Astrocyte (in vitro differentiated cells and primary cell): Measurements from ENCODE around the gene RPLP2. TPM values are rescaled to one million over a fixed set of nuclear protein-coding genes. Genes with fewer than 3 reads are reported as not detected.
A peak's percentile ranks its signal among the peaks of the same experiment; 100 is the strongest.

Experiments
- DNase-seq: peaks from one replicate; pipeline ENCODE4 v3.0.0-alpha.2; 2010; ENCODE audit warnings: low read depth
- FAIRE-seq: peaks from 2 replicates; lab custom pipeline; 2011; peaks lifted over from hg19 to GRCh38; lab: Jason Lieb, UNC
- H2AFZ ChIP-seq: 2 replicates; pipeline ENCODE4 v1.6.0; 2012; ENCODE audit warnings: low read depth, low read length, inconsistent platforms
- H3K27ac ChIP-seq: 2 replicates; pipeline ENCODE4 v1.5.1; 2011; ENCODE audit warnings: low read depth, low read length, inconsistent platforms
- H3K27me3 ChIP-seq: 2 replicates; pipeline ENCODE4 v1.6.0; 2011; ENCODE audit warnings: low read length, inconsistent platforms; ENCODE audit not compliant: insufficient read depth
- H3K36me3 ChIP-seq: 2 replicates; pipeline ENCODE4 v1.5.1; 2011; ENCODE audit warnings: low read length, inconsistent platforms; ENCODE audit not compliant: insufficient read depth
- H3K4me1 ChIP-seq: 2 replicates; pipeline ENCODE4 v1.5.1; 2011; ENCODE audit warnings: low read length, inconsistent platforms; ENCODE audit not compliant: insufficient read depth
- H3K4me2 ChIP-seq: 2 replicates; pipeline ENCODE4 v1.6.0; 2012; ENCODE audit warnings: low read length, inconsistent platforms
- H3K4me3 ChIP-seq: 2 replicates; pipeline ENCODE4 v1.5.1; 2011; ENCODE audit warnings: low read depth, mild to moderate bottlenecking, low read length, inconsistent platforms; ENCODE audit not compliant: insufficient read depth
- H3K79me2 ChIP-seq: 2 replicates; pipeline ENCODE4 v1.6.0; 2012; ENCODE audit warnings: mild to moderate bottlenecking, low read length, inconsistent platforms; ENCODE audit not compliant: insufficient read depth
- H3K9ac ChIP-seq: 2 replicates; pipeline ENCODE4 v1.6.0; 2012; ENCODE audit warnings: mild to moderate bottlenecking, low read length, inconsistent platforms
- H3K9me3 ChIP-seq: 2 replicates; pipeline ENCODE4 v1.5.1; 2012; ENCODE audit warnings: low read depth, mild to moderate bottlenecking, low read length, inconsistent platforms; ENCODE audit not compliant: insufficient read depth
- H4K20me1 ChIP-seq: 2 replicates; pipeline ENCODE4 v1.6.0; 2012; ENCODE audit warnings: low read length, inconsistent platforms; ENCODE audit not compliant: insufficient read depth
- H3K27ac Mint-ChIP-seq: one replicate; pipeline ENCODE4 v1.8.0; 2021; ENCODE audit warnings: mild to moderate bottlenecking, mixed read lengths; ENCODE audit not compliant: unreplicated experiment
- H3K27me3 Mint-ChIP-seq: one replicate; pipeline ENCODE4 v1.8.0; 2021; ENCODE audit warnings: low read depth, mixed read lengths; ENCODE audit not compliant: unreplicated experiment
- H3K36me3 Mint-ChIP-seq: one replicate; pipeline ENCODE4 v1.8.0; 2021; ENCODE audit warnings: low read depth, mixed read lengths; ENCODE audit not compliant: unreplicated experiment
- H3K4me1 Mint-ChIP-seq: one replicate; pipeline ENCODE4 v1.8.0; 2021; ENCODE audit warnings: low read depth, mixed read lengths; ENCODE audit not compliant: unreplicated experiment
- H3K4me3 Mint-ChIP-seq: one replicate; pipeline ENCODE4 v1.8.0; 2021; ENCODE audit warnings: mild to moderate bottlenecking, moderate library complexity, mixed read lengths; ENCODE audit not compliant: unreplicated experiment
- H3K9me3 Mint-ChIP-seq: one replicate; pipeline ENCODE4 v1.8.0; 2021; ENCODE audit warnings: mild to moderate bottlenecking, mixed read lengths; ENCODE audit not compliant: unreplicated experiment
- EZH2 ChIP-seq: IDR thresholded peaks from 2 replicates; pipeline ENCODE4 v1.6.1; 2012; ENCODE audit warnings: mild to moderate bottlenecking, low read length, inconsistent platforms; ENCODE audit not compliant: insufficient read depth
- total RNA-seq: library from RNA; stranded (reverse); gene quantifications from 2 replicates; pipeline ENCODE4 v1.2.1, GENCODE V29; 2021
- TF ChIP-seq, protein P1 (sequence below): IDR thresholded peaks from 2 replicates; pipeline ENCODE4 v1.5.1; 2011; ENCODE audit warnings: low read depth, mild to moderate bottlenecking, inconsistent platforms, low read length, moderate library complexity; ENCODE audit not compliant: insufficient read depth

RPLP2 gene
- total RNA-seq, 1 donor from 2014 or later: 1,666 TPM

DNA sequence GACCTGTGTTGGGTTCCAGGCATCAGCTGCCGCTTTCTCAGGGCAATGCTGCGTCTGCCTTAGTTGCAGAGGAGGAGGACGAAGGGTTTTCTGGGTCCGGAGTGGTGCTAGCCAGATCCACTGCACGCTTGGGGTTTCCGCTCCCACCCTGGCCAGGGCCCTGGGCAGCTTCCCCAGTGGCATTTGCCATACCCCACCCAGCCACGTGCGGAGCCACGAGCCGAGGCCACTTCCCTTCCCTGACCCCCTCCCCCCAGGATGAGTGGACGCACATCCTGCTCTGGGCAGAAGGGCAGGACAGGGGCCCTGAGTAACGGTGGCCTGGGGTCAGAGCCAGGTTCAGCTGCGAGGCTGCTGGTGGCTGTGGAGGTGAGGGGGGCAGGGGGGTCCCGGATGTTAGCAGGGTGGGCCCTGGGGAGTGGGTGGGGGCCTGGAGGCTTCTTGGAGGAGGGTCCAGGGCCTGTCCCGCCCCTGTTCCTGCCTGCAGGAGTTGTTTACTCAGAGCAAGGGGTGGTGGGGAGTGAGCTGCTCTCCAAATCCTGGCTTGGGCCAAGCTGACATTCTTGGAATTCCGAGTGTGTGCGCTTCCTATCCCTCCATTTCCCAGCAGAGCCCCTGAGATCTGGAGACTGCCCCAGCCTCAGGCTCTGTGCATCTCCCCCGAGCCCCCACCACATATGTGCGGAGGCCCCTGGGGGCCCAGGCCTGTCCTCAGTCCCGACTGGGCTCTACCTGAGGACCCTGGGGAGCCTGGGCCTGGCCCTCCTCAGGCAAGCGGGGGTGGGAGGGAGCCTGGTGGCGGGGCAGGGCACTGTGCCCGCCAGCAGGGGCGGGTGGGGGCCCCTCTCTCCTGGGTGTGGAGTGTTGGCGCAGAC lies 34.3 kb downstream of the RPLP2 start:
- Mint-ChIP-seq H3K27me3 (no peaks in the 10 kb centered on the region), H3K36me3 (peaks cover 6% of the 10 kb centered on the region), H3K4me1 (peaks cover 15% of the 10 kb centered on the region), H3K27ac (peak overlapping the region; percentile 77), H3K4me3 (peak overlapping the region; percentile 87), H3K9me3 (no peaks in the 10 kb centered on the region)
- peak overlapping the region; percentile 88 for H3K4me2 ChIP-seq
- peaks cover 74% of the 10 kb centered on the region for H4K20me1 ChIP-seq
- no peak for TF ChIP-seq EZH2
- TF ChIP-seq, protein P1, sequence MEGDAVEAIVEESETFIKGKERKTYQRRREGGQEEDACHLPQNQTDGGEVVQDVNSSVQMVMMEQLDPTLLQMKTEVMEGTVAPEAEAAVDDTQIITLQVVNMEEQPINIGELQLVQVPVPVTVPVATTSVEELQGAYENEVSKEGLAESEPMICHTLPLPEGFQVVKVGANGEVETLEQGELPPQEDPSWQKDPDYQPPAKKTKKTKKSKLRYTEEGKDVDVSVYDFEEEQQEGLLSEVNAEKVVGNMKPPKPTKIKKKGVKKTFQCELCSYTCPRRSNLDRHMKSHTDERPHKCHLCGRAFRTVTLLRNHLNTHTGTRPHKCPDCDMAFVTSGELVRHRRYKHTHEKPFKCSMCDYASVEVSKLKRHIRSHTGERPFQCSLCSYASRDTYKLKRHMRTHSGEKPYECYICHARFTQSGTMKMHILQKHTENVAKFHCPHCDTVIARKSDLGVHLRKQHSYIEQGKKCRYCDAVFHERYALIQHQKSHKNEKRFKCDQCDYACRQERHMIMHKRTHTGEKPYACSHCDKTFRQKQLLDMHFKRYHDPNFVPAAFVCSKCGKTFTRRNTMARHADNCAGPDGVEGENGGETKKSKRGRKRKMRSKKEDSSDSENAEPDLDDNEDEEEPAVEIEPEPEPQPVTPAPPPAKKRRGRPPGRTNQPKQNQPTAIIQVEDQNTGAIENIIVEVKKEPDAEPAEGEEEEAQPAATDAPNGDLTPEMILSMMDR: no peak
- peaks cover 10% of the 10 kb centered on the region for H3K36me3 ChIP-seq
- peak overlapping the region; percentile 94 for H3K9ac ChIP-seq
- peak; percentile 88 for DNase-seq
- H3K27ac ChIP-seq: peak overlapping the region; percentile 68
- H3K79me2 ChIP-seq: peaks cover 59% of the 10 kb centered on the region
- peak; percentile 74 for FAIRE-seq
- H3K4me1 ChIP-seq: peaks cover 58% of the 10 kb centered on the region
- no peaks in the 10 kb centered on the region for H3K27me3 ChIP-seq
- H2AFZ ChIP-seq: no peak overlapping the region
- H3K4me3 ChIP-seq: peak overlapping the region; percentile 64
- no peaks in the 10 kb centered on the region for H3K9me3 ChIP-seq

DNA sequence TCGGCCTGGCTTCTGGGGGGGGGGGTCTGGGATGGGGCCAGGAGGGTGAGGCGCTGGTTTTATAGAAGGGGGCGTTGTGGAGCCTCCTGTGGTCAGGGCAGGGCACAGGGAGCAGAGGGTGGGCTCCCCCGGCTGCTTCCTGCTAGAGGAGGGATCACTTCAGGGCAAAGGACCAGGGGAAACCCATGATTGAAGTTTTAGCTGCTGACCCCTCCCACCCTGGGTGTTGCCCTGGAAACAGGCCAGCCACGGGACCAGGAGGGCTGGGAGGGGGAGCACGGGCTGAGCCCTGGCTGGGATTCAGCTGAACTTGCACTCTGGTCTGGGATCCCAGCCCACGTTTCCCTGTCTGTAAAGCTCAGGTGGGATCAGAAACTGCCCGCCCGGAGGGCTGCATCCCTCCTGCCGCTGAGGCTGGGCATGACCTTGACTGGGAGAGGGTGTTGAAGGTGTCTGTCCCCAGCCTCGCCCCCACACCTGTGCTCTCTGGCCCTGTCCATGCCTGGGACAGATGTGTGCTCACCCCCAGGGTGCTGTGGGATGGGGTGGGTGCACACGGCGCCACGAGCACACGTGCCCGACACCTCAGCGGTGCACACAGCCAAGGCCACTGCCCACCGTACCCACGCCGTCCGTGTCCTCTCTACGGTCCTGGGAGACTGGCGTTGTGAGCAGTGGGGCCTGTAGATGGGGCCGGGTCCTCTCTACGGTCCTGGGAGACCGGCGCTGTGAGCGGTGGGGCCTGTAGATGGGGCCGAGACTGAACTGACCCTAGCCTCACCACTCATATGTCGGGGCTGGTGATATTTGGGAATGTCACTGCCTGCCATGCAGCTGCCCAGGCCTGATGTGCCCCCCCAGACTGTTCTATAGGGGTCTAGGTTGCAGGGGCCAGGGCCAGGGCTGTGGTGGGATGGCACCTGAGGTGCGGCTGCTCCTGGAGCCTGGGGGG lies 35.2 kb downstream of the RPLP2 start:
- H3K27me3 Mint-ChIP-seq: no peaks in the 10 kb centered on the region
- H3K4me1 Mint-ChIP-seq: peaks cover 15% of the 10 kb centered on the region
- H3K36me3 ChIP-seq: peaks cover 5% of the 10 kb centered on the region
- DNase-seq (peak; percentile 64), FAIRE-seq (no peak)
- H3K4me3 Mint-ChIP-seq: peak overlapping the region; percentile 79
- no peak for TF ChIP-seq EZH2
- TF ChIP-seq, protein P1: no peak
- peaks cover 67% of the 10 kb centered on the region for H4K20me1 ChIP-seq
- peak overlapping the region; percentile 66 for H3K27ac Mint-ChIP-seq
- H3K4me2 ChIP-seq: peak overlapping the region; percentile 88
- H3K4me1 ChIP-seq: peaks cover 59% of the 10 kb centered on the region
- H3K36me3 Mint-ChIP-seq: peaks cover 6% of the 10 kb centered on the region
- H3K9me3 ChIP-seq: no peaks in the 10 kb centered on the region
- H3K9me3 Mint-ChIP-seq: no peaks in the 10 kb centered on the region
- H3K27ac ChIP-seq: peak overlapping the region; percentile 68
- H2AFZ ChIP-seq: no peak overlapping the region
- peak overlapping the region; percentile 94 for H3K9ac ChIP-seq
- H3K79me2 ChIP-seq: peaks cover 49% of the 10 kb centered on the region
- peak overlapping the region; percentile 16 for H3K4me3 ChIP-seq
- no peaks in the 10 kb centered on the region for H3K27me3 ChIP-seq
